ENCODE measurements around the gene ZNF219. TPM values are rescaled to one million over a fixed set of nuclear protein-coding genes. Genes with fewer than 3 reads are reported as not detected.
A peak's percentile ranks its signal among the peaks of the same experiment; 100 is the strongest.

Gene ZNF219
- total RNA-seq, 1 donor from 2014 or later = 14.9 TPM

GRCh38 chr14:21102521-21103410 is 4.3 kb upstream of the ZNF219 start:
- no peak for DNase-seq (ENCODE audit: low read depth)

- DNase-seq (ENCODE audit: low read depth) = peak; percentile 32
Observed at GRCh38 chr14:21101802-21102413, 3.5 kb upstream of the ZNF219 start.

- no peak for DNase-seq (ENCODE audit: low read depth)
Observed at GRCh38 chr14:21100931-21101330, 2.5 kb upstream of the ZNF219 start, which contains the start of gene TMEM253. TMEM253 (plus strand) TSS chr14:21101066; CDS start chr14:21101344, 278 bp downstream.

GRCh38 chr14:21099596-21099985 is 1.1 kb upstream of the ZNF219 start:
- DNase-seq (ENCODE audit: low read depth) = no peak

- no peak for DNase-seq (ENCODE audit: low read depth)
Observed at GRCh38 chr14:21098892-21099595, 589 bp upstream of the ZNF219 start.

GRCh38 chr14:21097636-21098075 is 799 bp downstream of the ZNF219 start:
- DNase-seq (ENCODE audit: low read depth) = no peak

- DNase-seq (ENCODE audit: low read depth) = no peak
Observed at GRCh38 chr14:21096978-21097635, 1.3 kb downstream of the ZNF219 start.

GRCh38 chr14:21096438-21096837 is 2.0 kb downstream of the ZNF219 start:
- DNase-seq (ENCODE audit: low read depth) = no peak

- no peak for DNase-seq (ENCODE audit: low read depth)
Observed at GRCh38 chr14:21095430-21096205, 2.8 kb downstream of the ZNF219 start.

DNA sequence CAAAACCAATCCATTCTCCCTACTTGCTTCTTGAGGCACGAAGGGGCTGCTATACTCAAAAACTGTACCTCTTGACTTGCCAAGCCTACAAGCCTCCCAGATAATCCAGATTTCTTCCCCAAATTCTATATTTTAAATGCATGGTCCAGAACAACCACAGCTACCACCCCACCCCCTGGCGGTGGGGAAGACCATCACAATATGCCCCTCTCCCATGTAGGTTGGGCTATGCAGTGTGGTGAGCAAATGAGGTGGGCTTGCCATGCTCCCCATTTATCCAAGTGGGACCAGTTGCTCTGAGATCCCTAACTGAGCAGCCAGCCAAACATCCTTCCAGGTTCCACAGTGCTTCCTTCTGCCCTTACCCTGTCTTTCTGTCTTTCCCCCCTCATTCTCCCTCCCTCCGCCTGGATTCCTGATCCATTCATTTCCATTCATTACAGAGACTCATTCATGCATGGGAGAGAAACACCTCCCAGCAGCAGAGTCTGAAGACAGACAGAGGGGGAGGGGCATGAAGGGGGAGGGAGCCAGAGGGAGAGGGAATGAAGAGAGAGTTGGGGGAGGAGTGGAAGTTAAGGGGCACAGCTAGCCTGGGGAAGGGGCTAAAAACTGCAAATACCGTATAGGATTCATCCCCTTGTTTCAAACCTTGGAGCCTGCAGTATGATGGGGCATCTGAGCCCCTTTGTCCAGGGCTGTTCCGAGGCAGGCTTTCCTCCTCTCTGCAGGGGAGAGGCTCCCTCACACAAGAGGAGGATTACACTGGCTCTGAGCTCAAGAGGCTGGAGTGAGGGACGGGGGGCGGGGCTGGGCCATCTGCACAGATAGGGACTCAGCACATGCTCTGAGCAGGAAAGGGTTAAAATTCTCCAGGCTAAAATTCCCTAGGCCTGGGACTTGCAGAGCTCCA is 4.4 kb downstream of the ZNF219 start:
- peak; percentile 75 for DNase-seq (ENCODE audit: low read depth)

DNA sequence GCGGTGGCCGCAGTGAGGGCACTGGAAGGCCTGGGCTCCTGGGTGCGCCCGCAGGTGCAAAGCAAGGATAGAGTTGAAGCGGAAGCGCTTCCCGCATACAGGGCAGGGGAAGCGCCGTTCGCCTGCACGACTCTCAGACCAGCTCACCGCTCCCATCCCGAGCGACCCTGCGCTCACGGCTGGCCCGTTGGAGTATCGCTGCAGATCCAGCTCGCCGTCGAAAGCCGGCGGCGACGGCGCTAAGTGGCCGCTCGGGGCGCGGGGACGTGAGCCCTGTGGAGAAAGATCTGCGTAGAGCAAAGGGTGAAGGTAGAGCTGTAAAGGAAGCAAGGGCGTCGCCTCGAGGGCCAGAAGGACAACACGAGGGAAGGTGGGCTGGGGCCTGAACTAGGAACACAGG is 5.4 kb downstream of the ZNF219 start:
- DNase-seq (ENCODE audit: low read depth) = no peak

- peak; percentile 35 for DNase-seq (ENCODE audit: low read depth)
Observed at GRCh38 chr14:21092273-21093011, 6.0 kb downstream of the ZNF219 start.

- DNase-seq (ENCODE audit: low read depth) = no peak
Observed at GRCh38 chr14:21091821-21092272, 6.6 kb downstream of the ZNF219 start.

- DNase-seq (ENCODE audit: low read depth) = no peak
Observed at GRCh38 chr14:21090940-21091663, 7.4 kb downstream of the ZNF219 start.

DNA sequence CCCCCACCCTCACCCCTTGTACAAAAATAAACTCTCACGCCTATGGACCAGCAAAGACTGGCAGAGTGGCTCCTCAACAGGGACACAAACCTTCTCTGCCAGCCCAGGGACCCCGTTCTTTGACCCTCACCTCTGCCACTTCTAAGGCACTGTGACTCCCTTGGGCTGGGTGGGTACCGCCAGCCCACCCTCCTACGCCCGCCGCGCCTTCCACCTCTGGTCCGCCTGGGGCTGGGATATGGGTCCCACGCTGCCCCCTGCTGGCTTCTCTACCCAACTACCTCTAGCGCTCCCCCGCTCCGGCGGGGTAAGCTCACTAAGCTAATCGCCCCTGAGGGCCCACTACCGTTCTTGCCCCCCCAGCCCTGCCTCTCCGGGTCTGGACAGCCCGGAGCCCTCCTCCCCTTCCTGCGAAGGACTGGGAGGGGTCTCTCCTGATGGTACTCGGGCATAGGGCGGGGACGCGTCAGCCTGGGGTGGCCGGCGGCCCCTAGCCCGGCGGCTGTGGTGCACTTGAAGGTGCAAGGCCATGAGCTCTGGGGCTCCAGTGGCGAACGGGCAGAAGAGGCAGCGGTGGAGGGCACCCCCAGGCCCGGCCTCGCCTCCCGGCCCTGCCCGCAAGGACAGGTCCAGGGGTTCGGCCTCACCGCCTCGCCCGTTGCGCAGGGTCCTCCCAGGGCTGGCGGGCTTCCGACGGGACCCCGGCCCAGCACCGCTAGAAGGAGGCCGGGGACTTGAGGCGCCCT is 8.1 kb downstream of the ZNF219 start:
- no peak for DNase-seq (ENCODE audit: low read depth)

DNA sequence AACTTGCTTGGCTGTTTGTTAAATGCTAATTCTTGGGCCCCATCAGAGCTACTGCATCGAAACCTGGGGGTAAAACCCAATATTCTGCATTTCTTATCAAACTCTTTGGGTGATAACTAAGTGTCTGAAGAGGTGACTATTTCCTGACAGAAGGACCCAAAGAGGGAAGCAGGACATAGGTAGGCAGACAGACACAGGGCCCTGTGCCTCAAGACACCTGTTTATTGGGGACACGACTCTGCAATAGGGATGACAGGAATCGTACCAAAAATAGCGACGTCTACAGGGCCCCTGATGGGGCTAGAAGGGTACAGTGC is 8.6 kb downstream of the ZNF219 start:
- no peak for DNase-seq (ENCODE audit: low read depth)

DNA sequence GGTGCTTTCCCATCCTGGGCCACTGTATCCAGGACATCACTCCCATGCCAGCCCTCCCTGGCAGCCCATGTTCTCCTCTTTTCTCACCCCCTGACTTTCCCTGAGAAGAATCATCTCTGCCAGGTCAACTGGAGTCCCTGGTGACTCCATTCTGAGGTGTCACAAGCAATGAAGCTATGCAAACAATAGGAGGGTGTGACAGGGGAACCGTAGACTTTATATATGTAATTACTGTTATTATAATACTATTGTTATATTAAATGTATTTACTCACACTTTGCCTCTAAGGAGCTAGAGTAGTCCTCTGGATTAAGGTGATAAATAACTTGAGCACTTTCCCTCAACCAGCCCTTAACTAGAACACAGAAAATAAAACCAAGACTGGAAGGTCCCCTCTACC is 9.2 kb downstream of the ZNF219 start:
- no peak for DNase-seq (ENCODE audit: low read depth)

GRCh38 chr14:21088687-21089086 is 9.8 kb downstream of the ZNF219 start:
- DNase-seq (ENCODE audit: low read depth) = no peak
